NK-92 (cell line): ENCODE results near the gene EGFR.

Experiments used
- DNase-seq: peaks from one replicate; lab custom pipeline; 2025; ENCODE audit not compliant: unreplicated experiment; lab: John Stamatoyannopoulos, UW

Gene EGFR

DNA sequence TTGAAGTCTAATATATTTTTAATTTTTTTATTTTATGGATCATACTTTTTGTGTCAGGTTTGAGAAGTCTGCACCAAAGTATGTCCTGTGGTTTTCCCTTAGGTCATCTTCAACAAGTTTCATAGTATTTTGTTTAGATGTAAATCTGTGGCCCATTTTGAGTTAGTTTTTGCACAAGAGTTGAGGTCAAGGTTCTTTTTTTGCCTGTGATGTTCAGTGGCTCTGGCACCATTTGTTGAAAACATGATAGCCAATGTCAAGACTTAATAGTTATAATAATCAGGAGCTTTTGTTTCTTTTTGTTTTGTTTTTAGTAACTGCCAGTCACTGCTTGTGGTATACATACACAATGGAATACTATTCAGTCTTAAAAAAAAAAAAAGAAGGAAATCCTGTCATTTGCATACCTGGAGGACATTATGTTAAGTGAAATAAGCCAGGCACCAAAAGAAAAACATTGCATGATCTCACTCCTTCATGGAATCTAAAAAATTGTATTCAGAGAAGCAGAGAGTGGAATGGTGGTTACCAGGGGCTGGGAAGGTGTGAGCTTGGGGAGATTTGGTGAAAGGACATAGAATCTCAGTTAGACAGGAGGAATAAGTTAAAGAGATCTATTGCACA lies 61.3 kb downstream of the EGFR start:
- DNase-seq: no peak

DNA sequence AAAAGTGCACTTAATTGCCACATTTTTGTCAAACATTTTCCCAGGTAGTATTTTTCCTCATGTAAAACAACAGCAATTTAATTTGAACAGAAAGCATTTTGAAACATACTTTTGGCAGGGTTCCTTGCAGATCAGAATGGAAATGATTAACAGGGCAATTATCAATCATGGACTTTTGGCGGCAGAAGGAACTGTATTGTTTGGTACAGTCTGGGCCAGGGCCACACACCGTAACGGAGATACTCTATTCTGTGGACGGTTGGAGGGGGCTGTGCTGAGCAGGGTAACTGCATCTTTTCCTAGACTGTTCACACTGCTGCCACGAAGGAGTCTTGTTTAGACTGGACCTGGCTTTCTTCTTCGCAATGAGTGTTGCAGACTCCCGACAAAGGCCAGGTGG lies 62.3 kb downstream of the EGFR start:
- DNase-seq: no peak

DNA sequence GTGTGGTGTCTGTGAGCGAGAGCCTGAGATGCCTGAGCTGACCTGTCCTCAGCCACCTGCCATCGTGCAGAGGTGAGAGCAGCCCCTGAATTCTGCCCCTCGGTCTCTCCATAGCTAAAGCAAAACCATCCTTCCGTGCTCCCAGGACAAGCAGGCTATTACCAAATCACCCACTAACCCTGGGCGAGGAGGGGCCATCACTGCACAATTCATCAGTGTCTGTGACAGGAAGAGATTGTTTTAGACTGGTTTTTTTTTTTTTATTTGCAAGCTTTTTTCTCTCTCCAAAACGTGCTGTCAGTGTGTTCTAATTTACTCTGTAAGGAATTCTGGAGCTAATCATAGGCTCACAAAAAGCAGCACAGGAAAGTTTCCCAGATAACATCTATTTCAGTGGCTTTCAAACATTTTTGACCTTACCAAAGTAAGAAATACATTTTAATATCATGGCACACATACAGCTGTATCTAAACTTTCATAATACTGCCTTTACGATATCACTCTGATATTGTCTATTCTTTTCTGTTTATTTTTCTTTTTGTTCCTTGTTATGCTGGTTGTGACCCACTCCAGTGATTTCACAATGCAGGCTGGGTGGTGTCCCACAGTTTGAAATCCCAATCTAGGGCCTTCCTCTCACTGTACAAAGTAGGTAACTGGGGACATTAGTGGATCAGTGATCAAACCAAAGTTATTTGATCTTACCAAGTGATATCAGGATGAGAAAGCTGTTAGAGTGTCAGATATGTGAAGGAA lies 62.8 kb downstream of the EGFR start:
- DNase-seq: no peak

DNA sequence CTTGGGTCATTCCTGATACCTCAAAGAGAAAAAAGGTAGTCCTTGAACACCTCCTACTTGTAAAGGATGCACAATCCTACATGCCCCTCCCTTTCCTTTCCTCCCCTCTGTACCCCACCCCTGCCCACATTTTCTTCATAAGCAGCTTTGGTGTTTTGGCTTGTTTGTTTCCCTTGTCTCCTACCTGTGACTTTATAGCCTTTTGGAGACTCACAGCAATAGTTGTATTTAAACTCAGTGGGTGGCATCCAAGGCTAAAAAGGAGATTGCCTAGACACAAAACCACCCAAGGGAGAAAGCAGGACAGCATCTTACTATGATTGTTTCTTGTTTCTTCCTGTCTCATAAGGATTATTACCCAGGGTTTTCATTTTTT lies 63.4 kb downstream of the EGFR start:
- DNase-seq: no peak

DNA sequence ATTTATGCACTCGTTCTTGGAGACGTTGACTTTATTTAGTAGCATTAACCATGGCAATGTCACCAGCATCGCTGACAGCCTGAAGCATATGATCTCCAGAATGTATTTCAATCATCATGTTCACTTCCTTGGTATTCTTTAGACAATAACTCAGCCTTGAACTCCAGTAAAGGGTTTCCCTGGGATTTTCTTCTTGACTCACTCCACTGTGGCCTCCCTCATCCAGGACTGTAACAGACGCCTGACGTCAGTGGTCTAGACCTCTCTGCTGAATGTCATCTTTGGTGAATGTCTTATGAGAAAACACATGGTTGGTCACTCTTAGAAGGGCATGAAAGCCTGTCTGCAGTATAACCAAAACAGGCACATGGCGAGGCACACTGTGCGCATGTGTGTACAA lies 64.4 kb downstream of the EGFR start:
- DNase-seq: no peak

DNA sequence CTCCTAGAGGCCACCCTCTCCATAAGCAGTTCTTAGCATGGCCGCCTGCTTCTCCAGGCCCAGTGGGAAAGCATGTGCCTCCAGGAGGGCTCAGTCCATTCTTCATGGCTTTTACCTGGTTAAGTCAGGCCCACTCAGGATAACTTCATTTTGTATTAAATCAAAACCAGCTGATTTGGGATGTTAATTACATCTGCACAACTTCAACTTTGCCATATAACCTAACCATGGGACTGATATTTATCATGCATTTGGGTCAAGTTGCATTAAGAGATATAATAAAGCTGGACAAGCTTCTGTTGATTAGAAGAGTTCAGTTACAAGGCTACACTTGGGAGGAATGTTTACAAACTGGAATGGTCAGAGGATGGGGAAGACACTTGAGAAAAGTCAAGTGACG lies 65.5 kb downstream of the EGFR start:
- DNase-seq: no peak

DNA sequence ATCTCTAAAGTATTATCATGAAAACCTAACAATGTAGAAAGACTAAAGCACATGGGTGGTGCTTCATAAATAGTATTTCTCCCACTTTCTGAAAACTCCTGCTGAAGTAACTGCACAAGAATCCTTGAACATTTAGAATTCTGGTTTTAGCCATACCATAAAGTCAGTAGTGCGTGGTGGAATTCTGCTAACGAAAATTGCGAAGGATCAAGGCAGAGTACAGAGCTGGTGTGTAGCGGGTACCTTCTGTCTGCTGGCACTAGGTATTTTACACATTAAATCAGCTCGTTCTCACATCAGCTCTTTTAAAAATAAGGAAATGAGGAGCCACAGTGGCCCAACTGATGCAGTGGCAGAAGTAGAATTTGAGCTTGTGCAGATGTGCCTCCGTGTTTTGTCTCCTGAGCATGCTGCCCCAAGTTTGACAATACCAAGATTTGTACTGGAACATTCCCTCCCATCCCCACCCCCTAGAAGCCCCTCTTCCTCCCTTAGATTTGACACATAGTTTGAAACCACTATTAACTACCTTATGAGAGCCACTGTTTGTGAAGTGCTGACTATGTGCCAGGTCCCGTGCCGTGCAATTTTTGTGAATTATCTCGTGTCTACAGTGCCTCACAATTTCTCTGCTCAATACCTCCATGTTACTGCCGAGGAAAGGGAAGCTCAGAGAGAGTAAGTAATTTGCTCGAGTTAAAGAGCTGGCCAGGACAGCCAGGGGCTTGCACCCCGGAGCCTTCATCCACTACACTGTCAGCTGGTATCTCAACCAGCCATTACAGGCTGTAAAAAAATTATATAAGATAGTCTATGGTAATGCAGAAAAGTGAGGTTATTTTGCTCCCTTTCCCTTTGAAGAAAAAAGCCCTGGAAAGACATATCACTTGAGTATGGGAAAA lies 66.9 kb downstream of the EGFR start:
- DNase-seq: no peak

DNA sequence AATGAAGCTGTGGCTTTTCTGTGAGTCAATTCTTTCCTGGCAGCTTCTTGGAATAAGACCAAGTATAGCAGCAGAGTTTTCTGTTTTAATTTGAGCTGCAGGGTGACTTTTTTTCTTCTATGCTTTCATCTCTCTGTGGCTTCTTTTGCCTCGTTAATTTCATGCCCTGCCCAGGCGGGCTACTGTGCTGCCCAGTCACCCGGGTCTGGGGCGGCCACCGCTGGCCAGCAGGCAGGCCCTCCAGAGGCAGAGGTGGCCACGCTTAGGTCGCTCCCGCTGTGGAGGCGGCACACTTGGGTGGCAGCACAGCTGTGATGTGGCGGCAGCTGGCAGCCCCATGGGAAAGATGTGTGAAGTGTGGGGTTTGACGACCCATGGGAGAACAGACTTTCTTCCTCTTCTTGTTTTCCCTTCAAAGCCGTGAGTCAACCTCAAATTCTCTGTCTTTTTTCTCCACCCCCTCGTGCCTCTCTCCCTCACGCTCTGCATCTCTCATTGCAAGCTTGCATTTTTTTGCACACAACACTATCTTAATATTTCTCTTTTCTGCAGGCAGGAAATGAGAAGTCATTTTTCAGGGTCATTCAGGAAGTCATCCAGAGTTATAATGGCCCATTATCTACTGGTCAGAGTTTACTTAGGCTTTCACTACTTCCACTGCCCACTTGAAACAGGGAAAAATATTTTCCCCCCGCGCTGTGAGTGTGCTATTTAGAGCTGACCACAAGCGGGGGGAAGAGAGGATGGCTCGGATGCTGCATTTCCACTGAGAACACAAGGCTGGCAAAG lies 67.8 kb downstream of the EGFR start:
- DNase-seq: no peak

DNA sequence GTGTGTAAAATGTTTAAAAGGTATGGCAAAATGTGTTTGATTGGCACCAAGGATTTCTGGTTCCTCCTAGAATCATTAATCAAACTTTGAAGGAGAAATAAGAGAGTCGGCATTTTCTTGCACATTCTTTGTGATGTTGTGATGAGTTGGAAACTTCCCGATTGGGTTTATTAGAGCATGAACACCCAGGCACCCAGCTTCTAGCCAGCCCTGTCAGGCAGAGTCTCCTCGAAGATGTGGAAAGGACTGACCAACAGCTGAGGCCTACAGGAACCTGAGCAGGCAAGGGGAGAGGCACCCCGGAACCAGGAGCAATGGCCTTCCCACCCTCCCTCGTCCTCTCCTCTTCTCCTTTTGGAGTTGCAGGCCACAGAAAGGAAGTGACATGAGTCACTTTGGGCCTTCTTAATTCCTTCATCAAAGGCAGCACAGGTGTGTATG lies 68.7 kb downstream of the EGFR start:
- DNase-seq: no peak

DNA sequence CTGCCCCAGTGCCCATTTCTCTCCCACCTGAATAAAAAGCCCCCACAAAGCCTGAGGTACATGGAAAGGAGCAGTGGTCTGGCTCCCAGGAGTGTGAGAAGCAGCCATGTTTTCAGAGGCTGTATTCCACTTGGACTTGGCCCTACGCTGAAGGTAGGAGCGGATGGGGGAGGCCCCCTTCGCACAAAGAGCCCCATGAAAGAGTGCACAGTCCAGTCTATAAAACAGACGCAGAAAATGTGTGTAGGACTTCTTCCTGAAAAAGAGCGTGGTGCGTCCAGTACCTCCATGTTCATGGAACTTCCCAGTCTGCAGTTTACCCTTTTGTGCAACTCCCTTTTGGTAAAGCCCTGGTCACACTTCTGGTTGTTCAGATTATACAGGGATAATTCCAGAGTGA lies 69.3 kb downstream of the EGFR start:
- no peak for DNase-seq

DNA sequence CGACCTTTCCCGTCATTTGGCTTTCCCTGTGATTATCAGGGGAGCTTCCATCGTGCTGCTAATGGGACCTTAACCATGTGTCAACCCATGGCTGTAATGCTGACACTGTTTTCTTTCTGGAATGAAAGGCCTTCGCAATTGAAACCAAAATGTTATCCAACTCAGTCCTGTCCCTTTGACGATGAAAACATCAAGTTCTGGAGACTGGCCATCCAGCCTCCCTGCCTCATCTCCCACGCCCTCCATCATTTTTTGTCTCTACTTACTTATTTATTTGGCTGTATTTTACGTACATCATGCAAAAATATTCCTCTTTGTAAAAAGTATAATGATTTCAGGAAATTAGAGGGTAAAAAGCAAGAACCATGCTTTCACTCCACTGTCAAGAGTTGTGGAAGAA lies 69.8 kb downstream of the EGFR start:
- DNase-seq: no peak

DNA sequence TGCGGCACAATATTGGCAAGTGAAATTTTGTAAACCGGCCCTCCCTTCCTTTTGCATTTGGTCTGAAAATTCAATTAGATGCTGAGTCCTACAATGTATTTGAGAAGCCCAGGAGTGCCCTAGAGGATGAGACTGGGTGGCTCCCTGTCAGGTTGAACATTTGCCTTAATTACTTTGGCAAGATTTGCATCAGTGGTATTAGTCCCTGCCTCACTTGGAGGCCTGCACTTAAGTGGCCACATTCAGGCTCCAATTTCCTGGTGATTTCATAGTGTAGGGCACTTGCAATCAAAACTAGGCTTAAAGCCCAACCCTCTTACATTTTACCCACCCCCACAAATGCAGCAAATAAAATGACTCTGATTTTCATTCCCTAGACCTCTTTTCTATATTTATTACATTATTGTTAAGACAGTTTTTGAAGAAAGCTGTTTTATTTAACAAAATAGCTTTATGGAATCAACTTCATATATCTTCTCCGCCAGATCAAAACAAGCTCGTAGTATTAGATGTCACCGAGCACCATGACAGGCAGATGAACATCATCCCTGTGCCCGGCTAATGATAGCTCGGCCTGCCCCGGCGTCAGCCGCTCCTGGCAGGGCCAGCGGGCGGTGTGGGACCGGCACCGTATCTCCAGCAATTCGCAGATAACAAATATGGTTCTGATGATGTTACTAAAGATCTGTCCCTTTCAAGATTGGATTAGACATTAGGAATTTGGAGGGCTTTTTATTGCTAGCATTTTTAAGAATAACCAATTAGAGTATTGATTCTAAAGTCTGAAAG lies 73.6 kb downstream of the EGFR start:
- DNase-seq: no peak

DNA sequence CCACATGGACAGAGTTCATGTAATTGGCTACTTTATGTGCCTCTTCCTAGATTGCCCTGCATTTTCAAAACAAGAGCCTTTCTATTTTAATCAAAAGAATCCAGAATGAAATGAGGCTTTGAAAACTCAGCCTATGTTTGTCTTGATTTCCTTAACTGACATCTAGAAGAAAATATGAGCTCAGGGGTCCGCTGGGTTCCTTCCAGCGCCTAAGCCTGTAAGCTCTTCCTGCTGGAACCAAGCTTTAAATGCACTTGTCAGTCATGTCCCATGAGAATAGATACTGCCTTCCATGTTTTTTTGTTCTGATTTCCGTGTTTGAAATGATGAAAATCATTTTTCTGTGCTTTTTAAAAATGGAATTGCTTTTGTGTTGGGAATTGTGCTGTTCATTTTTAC lies 74.2 kb downstream of the EGFR start:
- no peak for DNase-seq

DNA sequence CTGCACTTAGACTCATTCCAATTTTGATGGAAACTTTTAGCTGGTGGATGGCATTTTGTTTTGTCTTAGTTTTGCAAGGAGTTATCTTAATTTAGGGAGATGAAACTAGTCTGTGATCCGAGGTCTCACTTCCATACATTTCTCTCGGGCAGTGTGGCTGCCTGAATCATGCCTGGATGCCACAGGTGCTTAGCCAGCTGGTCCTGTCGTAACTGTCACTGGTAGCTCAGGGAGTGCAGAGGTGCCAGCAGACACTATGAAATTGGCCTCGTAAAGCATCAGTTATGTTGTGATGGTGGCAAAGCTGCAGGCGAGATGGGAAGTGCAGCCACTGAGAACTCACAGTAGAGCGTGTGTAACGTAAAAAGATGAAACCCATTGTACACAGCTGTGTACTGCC lies 74.9 kb downstream of the EGFR start:
- DNase-seq: no peak

DNA sequence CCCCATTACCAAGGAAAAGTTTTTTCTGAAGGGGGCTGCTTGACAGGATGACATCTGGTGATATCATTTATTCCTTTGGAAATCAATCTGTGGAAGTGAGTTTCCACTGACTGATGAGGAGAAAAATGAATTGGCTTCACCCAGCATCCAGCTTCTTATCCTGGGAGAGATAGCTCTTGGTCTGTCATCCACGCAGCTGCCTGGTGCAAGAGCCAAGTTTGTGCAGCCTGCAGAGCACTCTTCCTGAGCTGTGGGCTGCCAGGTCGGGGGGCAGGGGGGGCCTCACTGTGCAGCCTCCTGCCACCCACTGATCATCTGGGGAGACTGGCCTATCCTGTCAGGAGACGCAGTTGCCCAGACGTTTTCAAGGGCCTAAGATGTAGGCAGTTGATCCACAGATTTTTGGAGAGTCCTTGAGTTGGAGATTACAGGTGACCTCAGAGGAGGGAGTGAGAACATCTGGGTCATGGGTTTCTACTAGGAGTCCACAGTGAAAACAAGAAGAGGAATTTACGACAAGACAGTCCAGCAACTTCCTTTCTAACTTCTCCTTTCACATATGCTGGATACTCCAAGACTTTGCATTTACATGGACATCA lies 75.4 kb downstream of the EGFR start:
- no peak for DNase-seq

DNA sequence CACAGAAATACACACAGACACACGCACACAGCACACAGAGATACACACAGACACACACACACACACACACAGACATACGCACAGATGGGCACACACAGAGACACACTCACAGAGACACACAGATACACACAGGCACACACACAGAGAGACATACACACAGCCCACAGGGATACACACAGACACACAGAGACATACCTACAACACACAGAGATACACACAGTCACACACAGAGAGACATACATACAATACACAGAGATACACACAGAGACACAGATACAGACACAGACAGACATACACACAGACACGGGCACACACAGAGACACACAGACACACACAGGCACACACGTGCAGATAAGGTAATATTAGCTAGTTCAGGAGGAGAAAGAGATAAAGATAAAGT lies 76.9 kb downstream of the EGFR start:
- DNase-seq: no peak

DNA sequence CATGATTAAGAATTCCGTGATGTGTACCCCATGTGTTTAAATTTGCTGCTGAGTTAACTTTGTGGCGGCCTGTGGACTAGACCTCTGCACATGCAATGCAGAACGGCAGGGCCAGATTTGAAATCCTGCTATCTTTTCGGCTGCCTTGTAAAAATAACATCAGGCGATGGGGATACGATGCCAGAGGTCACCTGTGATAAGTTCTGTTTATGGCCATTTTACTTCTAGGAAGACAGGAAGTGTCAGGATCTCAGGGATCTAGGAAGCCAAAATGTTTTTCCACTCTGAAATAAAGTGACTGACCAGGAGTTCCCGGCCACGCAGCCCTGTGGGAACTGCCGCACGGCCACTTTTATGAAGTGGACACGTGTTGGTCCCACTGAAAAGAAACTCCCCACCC lies 77.5 kb downstream of the EGFR start:
- DNase-seq: no peak

DNA sequence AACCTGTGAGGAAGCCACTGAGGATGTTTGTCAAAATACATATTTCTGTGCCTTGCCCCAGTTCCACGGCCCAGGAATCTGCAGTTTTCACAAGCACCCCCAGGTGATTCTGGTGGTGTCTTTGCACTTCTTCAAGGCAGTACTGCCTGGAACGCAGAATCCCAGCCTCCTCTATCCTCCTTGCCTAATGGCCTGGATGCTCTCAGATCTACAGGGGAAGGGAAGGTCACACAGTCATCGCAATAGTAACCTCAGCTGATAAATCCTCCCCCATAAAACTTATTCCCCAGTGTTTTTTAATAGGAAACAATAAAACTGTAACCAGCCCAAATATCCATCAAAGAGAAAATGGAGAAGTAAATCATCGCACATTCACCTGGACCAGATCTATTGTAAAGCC lies 78.3 kb downstream of the EGFR start:
- DNase-seq: no peak

DNA sequence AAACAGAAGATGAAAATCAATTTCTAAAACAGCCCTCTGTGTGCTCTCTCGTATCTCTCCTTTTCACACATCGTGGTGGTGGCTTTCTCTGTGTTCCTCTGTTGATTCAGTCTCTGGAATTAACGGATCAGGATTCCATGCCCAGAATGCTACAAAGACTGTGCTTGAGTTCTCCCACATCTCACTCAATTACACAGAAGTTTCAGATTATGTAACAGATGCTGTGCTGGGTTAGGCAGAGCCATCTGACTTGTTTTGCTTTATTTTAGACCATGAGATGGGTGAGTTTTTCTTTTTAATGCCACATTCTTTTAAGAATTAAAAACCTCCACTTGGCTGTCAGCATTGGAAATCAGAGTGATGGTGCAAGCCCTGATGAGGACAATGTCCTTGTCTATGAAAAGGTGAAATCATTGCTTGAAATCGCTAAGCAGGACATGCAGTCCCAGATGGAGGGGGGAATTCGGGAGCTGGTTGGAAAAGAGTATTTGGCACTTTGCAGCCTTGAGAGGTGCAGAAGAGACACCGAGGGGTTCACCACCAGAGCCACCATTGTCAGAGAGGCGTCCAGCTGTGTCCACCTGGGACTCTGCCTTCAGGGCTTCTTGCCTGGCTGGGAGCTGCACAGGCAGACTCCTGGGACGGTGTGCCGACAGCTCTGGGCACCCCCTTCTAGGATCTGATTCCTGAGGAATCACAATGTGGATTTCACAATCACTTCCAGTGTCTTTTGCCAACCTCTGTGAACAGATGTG lies 80.4 kb downstream of the EGFR start:
- no peak for DNase-seq
